Mesodermal cell (in vitro differentiated cells): ENCODE measurements around the gene MYLK4.
A peak's percentile ranks its signal among the peaks of the same experiment; 100 is the strongest.

Source experiments
- H3K27ac ChIP-seq: 2 replicates; pipeline ENCODE4 v1.7.0; 2013; ENCODE audit warnings: mild to moderate bottlenecking, low read depth, low read length, moderate library complexity; ENCODE audit not compliant: severe bottlenecking
- H3K36me3 ChIP-seq: 2 replicates; pipeline ENCODE4 v1.7.1; 2013; ENCODE audit warnings: mild to moderate bottlenecking, low read length, moderate library complexity; ENCODE audit not compliant: control insufficient read depth, insufficient read depth
- H3K4me1 ChIP-seq: one replicate; pipeline ENCODE4 v1.7.1; 2013; ENCODE audit warnings: mild to moderate bottlenecking, low read length; ENCODE audit not compliant: insufficient read depth, control insufficient read depth, poor library complexity, severe bottlenecking
- H3K4me3 ChIP-seq: 2 replicates; pipeline ENCODE4 v1.7.0; 2013; ENCODE audit warnings: low read length, control low read depth, mild to moderate bottlenecking; ENCODE audit not compliant: insufficient read depth, poor library complexity, severe bottlenecking; ENCODE audit errors: extremely low read depth
- H3K9me3 ChIP-seq: 2 replicates; pipeline ENCODE4 v1.7.1; 2013; ENCODE audit warnings: mild to moderate bottlenecking, low read length, moderate library complexity; ENCODE audit not compliant: control insufficient read depth
- WGBS, 2 experiments: methylation state at CpG; one replicate each; pipeline ENCODE4 v1.1.5; 2013; ENCODE audit warnings: missing lambda C conversion rate in 2 of 2; ENCODE audit not compliant: insufficient coverage in 2 of 2; 5-methylcytosine and 5-hydroxymethylcytosine counted together

Gene MYLK4

GRCh38 chr6:2640551-2640950, 110.2 kb downstream of the MYLK4 start:
- no peaks in the 10 kb centered on the region for H3K36me3 ChIP-seq
- no peaks in the 10 kb centered on the region for H3K9me3 ChIP-seq
- H3K4me3 ChIP-seq, result no peak overlapping the region
- no peak overlapping the region for H3K27ac ChIP-seq
- WGBS, 2 experiments, result 44 to 57% methylated on average over 3 of the region's 4 CpGs
- no peaks in the 10 kb centered on the region for H3K4me1 ChIP-seq

GRCh38 chr6:2639896-2640295, 110.8 kb downstream of the MYLK4 start:
- Histone ChIP-seq H3K9me3 (no peaks in the 10 kb centered on the region), H3K36me3 (no peaks in the 10 kb centered on the region), H3K4me1 (peaks cover 2% of the 10 kb centered on the region), H3K4me3 (no peak overlapping the region), H3K27ac (no peak overlapping the region)
- 94 to 97% methylated on average over 8 of the region's 8 CpGs for WGBS, 2 experiments

DNA sequence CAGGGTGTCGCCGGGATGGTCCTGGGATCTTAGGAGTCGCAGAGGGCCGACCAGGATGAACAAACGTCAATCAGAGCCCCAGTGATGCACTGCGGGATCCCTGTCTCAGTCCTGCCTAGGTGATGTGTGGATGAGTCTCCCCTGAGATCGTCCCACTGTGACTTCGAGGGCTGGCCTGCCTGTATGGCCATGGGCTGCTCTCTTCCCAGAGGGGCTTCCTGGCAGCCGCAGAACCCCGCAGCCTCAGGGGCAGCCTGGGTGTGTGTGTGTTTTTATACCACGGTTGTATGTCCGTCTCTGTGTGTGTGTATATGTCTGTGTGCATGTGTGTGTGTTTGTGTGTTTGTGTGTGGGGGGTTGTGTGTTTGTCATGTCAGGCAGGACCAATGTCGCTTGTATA, 111.6 kb downstream of the MYLK4 start:
- peaks cover 3% of the 10 kb centered on the region for H3K4me1 ChIP-seq

DNA sequence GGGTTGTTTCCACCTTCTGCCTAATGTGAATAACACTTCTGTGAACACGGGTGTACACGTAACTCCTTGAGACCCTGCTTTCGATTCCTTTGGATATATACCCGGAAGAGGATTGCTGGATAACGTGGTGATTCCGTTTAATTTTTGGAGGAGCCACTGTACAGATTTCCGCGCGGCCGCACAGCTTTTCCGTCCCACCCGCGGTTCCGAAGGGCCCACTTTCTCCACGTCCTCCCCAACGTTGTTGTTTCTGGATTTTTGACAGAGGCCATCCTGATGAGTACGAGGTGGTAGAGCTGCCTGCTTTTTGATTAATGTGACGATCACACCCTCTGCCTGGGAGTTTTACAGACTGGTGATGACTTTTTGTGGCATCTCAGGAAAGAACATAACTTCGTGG, 114.0 kb downstream of the MYLK4 start:
- Histone ChIP-seq H3K27ac (no peak overlapping the region), H3K36me3 (no peaks in the 10 kb centered on the region), H3K4me3 (no peak overlapping the region), H3K4me1 (peaks cover 14% of the 10 kb centered on the region), H3K9me3 (no peaks in the 10 kb centered on the region)
- 95 to 98% methylated on average over 18 to 19 of the region's 19 CpGs for WGBS, 2 experiments

More for the DNA sequence above, 111.6 kb downstream of the MYLK4 start:
- 89 to 90% methylated on average over 9 to 13 of the region's 13 CpGs for WGBS, 2 experiments
- no peaks in the 10 kb centered on the region for H3K9me3 ChIP-seq
- no peak overlapping the region for H3K27ac ChIP-seq
- no peaks in the 10 kb centered on the region for H3K36me3 ChIP-seq
- no peak overlapping the region for H3K4me3 ChIP-seq

GRCh38 chr6:2635911-2636310, 114.8 kb downstream of the MYLK4 start:
- H3K4me3 ChIP-seq, result no peak overlapping the region
- H3K9me3 ChIP-seq, result no peaks in the 10 kb centered on the region
- no peak overlapping the region for H3K27ac ChIP-seq
- no peaks in the 10 kb centered on the region for H3K36me3 ChIP-seq
- H3K4me1 ChIP-seq, result peaks cover 19% of the 10 kb centered on the region
- 87 to 91% methylated on average over 10 to 11 of the region's 12 CpGs for WGBS, 2 experiments

DNA sequence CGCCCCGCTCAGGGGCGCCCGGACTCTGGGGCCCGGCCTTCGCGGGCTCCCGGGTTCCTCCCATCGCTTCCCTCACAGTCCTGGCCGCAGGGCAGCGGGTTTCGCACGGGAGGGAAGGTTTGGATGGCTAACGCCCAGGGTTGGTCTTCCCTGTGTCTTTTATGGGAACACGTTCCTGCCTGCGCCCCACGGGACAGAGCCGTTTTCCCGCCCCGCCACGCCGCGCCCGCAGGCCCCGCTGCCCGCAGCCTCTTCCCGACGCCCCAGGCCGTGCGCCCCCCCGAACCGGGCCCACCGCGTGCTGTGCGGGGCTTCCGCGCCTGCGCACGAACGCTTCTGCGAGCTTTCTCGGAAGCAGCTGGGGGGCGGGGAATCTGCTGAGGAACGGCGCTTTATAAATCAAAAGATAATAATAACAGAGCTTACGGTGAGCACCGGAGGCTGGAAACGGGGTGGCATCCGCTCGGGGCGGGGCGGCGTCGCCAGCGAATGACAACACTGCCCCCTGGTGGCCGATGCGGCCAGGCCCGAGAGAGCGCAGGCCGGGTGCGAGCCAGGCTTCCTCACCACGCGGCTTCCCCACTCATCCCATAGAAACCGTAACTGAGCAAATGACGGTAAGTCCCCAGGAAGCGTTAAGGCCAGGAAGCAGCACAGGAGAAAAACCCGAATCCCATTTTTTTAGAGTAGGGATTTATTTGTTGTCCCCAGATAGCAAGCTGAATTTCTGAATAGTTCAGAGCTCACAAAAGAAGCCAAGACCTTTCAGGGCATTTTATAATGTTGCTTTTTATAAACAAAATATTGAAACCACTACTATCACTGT, 116.4 kb downstream of the MYLK4 start:
- 10 to 15% methylated on average over 39 to 42 of the region's 67 CpGs for WGBS, 2 experiments

DNA sequence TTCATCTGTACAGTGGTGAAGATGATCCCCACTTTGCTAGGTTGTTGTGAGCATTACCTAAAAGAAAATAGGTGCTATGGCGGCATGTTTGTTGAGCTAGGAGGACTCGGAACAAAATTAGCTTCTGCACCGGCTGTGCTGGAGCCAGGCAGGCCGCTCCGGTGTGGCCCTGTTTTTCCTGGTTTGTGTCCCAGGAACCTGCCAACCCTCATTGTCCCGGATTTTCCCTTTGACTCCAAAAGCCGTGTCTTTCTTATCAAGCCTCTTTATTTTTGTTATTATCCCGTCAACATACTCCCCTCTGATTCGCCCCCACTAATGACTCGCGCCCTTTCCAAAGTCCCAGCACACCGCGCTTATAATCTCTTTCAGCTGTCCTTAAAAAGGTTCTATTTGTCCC, 117.0 kb downstream of the MYLK4 start:
- peaks cover 24% of the 10 kb centered on the region for H3K4me1 ChIP-seq
- H3K36me3 ChIP-seq, result no peaks in the 10 kb centered on the region
- peak overlapping the region; percentile 26 for H3K4me3 ChIP-seq
- no peak overlapping the region for H3K27ac ChIP-seq
- WGBS, 2 experiments, result 88 to 89% methylated on average over 13 of the region's 13 CpGs
- no peaks in the 10 kb centered on the region for H3K9me3 ChIP-seq

More for the DNA sequence above, 116.4 kb downstream of the MYLK4 start:
- Histone ChIP-seq H3K27ac (no peak overlapping the region), H3K4me1 (peaks cover 24% of the 10 kb centered on the region), H3K9me3 (no peaks in the 10 kb centered on the region), H3K36me3 (no peaks in the 10 kb centered on the region), H3K4me3 (peak overlapping the region; percentile 26)

GRCh38 chr6:2632976-2633584, 117.6 kb downstream of the MYLK4 start:
- no peaks in the 10 kb centered on the region for H3K36me3 ChIP-seq
- peaks cover 24% of the 10 kb centered on the region for H3K4me1 ChIP-seq
- H3K4me3 ChIP-seq, result no peak overlapping the region
- H3K27ac ChIP-seq, result no peak overlapping the region
- WGBS, 2 experiments, result 89 to 94% methylated on average over 7 to 9 of the region's 11 CpGs
- H3K9me3 ChIP-seq, result no peaks in the 10 kb centered on the region

DNA sequence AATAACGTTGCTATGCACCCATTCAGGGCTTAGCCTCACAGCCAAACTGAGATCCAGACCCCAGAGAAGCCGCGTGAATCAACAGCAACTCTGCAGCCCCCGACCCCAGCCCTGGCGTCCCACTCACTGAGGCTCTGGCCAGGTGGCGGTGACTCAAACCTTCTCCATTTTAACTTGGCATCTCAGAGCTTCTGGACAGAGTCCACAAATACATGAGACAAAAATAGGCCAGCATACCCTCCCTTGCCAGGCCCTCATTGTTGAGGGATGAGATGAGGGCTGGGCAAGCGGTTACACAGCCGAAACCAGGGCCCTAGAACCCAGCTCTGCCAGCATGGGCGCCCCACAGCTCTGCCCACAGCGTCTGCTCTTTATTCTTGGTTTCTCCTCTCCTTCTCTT, 118.4 kb downstream of the MYLK4 start:
- Histone ChIP-seq H3K36me3 (no peaks in the 10 kb centered on the region), H3K27ac (no peak overlapping the region), H3K4me1 (peaks cover 24% of the 10 kb centered on the region), H3K4me3 (no peak overlapping the region), H3K9me3 (no peaks in the 10 kb centered on the region)
- 92 to 96% methylated on average over 5 to 10 of the region's 10 CpGs for WGBS, 2 experiments

GRCh38 chr6:2630891-2631571, 119.7 kb downstream of the MYLK4 start:
- no peak overlapping the region for H3K4me3 ChIP-seq
- WGBS, 2 experiments, result 75 to 84% methylated on average over 10 to 12 of the region's 14 CpGs
- no peaks in the 10 kb centered on the region for H3K9me3 ChIP-seq
- H3K27ac ChIP-seq, result peak overlapping the region; percentile 58
- peaks cover 28% of the 10 kb centered on the region for H3K4me1 ChIP-seq
- no peaks in the 10 kb centered on the region for H3K36me3 ChIP-seq
